OCI-M2 (cell line): ENCODE measurements around the gene MRPL48.
"Not testable (repeated sequence)": the region's sequence is repeated elsewhere in the genome, so short reads cannot be mapped to it uniquely, and the experiment has no call there.

Experiments
- DNase-seq: peaks from one replicate; lab custom pipeline; 2025; ENCODE audit not compliant: unreplicated experiment; lab: John Stamatoyannopoulos, UW

The MRPL48 gene

GRCh38 chr11:73838443-73839122 lies 50.9 kb downstream of the MRPL48 start:
- no peak for DNase-seq

- DNase-seq: no peak
Observed at GRCh38 chr11:73839123-73839457, 51.4 kb downstream of the MRPL48 start.

- DNase-seq: no peak
Observed at GRCh38 chr11:73851046-73851764, 63.5 kb downstream of the MRPL48 start.

GRCh38 chr11:73852049-73852448 lies 64.4 kb downstream of the MRPL48 start:
- no peak for DNase-seq

GRCh38 chr11:73854680-73855079 lies 67.0 kb downstream of the MRPL48 start:
- DNase-seq: no peak

GRCh38 chr11:73856031-73856567 lies 68.4 kb downstream of the MRPL48 start:
- no peak for DNase-seq

- no peak for DNase-seq
Observed at GRCh38 chr11:73859671-73860070, 72.0 kb downstream of the MRPL48 start.

- no peak for DNase-seq
Observed at GRCh38 chr11:73860202-73860601, 72.5 kb downstream of the MRPL48 start.

GRCh38 chr11:73862986-73863385 lies 75.3 kb downstream of the MRPL48 start:
- DNase-seq: no peak

GRCh38 chr11:73866095-73866579 lies 78.5 kb downstream of the MRPL48 start:
- DNase-seq: no peak

- DNase-seq: no peak
Observed at GRCh38 chr11:73866586-73866996, 78.9 kb downstream of the MRPL48 start.

GRCh38 chr11:73869332-73869949 lies 81.8 kb downstream of the MRPL48 start:
- DNase-seq: no peak

GRCh38 chr11:73870261-73870660 lies 82.6 kb downstream of the MRPL48 start:
- no peak for DNase-seq

GRCh38 chr11:73872749-73873357 lies 85.2 kb downstream of the MRPL48 start:
- no peak for DNase-seq

- DNase-seq: no peak
Observed at GRCh38 chr11:73875380-73875779, 87.7 kb downstream of the MRPL48 start.

GRCh38 chr11:73875840-73876239 lies 88.2 kb downstream of the MRPL48 start:
- no peak for DNase-seq

- DNase-seq: peak; percentile 68
Observed at GRCh38 chr11:73876424-73877310, 89.0 kb downstream of the MRPL48 start, which contains the start of the genes COA4 and PAAF1. COA4 (minus strand) TSS chr11:73876846; CDS start chr11:73873378, 3,468 bp downstream. PAAF1 (plus strand) TSS chr11:73876999; CDS start chr11:73877022, 23 bp downstream.

GRCh38 chr11:73878771-73879170 lies 91.1 kb downstream of the MRPL48 start:
- DNase-seq: no peak

- DNase-seq: not testable (repeated sequence)
Observed at GRCh38 chr11:73880449-73880848, 92.8 kb downstream of the MRPL48 start.

GRCh38 chr11:73883856-73884255 lies 96.2 kb downstream of the MRPL48 start:
- DNase-seq: no peak
